Measurements from ENCODE around the gene MGAT5.

MGAT5 gene

GRCh38 chr2:134225841-134226240 is 28.0 kb upstream of the MGAT5 start:
- TF ChIP-seq ZFX (IDR thresholded peaks at IDR 0.05) (no peak), CTCF (conservative IDR thresholded peaks at IDR 0.05) (no peak)

GRCh38 chr2:134226601-134227000 is 27.3 kb upstream of the MGAT5 start:
- TF ChIP-seq ZFX (IDR thresholded peaks at IDR 0.05) (no peak), CTCF (conservative IDR thresholded peaks at IDR 0.05) (no peak)
- H3K27ac ChIP-seq, result no peak overlapping the region

More at GRCh38 chr2:134225841-134226240, 28.0 kb upstream of the MGAT5 start:
- no peak overlapping the region for H3K27ac ChIP-seq

GRCh38 chr2:134227666-134228065 is 26.2 kb upstream of the MGAT5 start:
- H3K27ac ChIP-seq, result no peak overlapping the region
- TF ChIP-seq CTCF (conservative IDR thresholded peaks at IDR 0.05), result no peak
- TF ChIP-seq ZFX (IDR thresholded peaks at IDR 0.05), result no peak

GRCh38 chr2:134228493-134228903 is 25.4 kb upstream of the MGAT5 start:
- TF ChIP-seq CTCF (conservative IDR thresholded peaks at IDR 0.05) (peak; percentile 69), ZFX (IDR thresholded peaks at IDR 0.05) (no peak)
- H3K27ac ChIP-seq, result no peak overlapping the region

GRCh38 chr2:134229540-134229939 is 24.3 kb upstream of the MGAT5 start:
- no peak overlapping the region for H3K27ac ChIP-seq
- TF ChIP-seq CTCF (conservative IDR thresholded peaks at IDR 0.05), result no peak
- no peak for TF ChIP-seq ZFX (IDR thresholded peaks at IDR 0.05)

- no peak overlapping the region for H3K27ac ChIP-seq
- TF ChIP-seq ZFX (IDR thresholded peaks at IDR 0.05) (no peak), CTCF (conservative IDR thresholded peaks at IDR 0.05) (no peak)
Measured at GRCh38 chr2:134230885-134231284, 23.0 kb upstream of the MGAT5 start.

- no peak overlapping the region for H3K27ac ChIP-seq
- TF ChIP-seq CTCF (conservative IDR thresholded peaks at IDR 0.05) (no peak), ZFX (IDR thresholded peaks at IDR 0.05) (no peak)
Measured at GRCh38 chr2:134231301-134231964, 22.4 kb upstream of the MGAT5 start.
